GM18499 (cell line): ENCODE results near the gene MCM9.
"Not testable (repeated sequence)": the region's sequence is repeated elsewhere in the genome, so short reads cannot be mapped to it uniquely, and the experiment has no call there.

ENCODE experiments used
- ATAC-seq: cut with Tn5 transposase; IDR thresholded peaks from one replicate; pipeline ENCODE4 v1.9.1; 2021; ENCODE audit warnings: moderate number of reproducible peaks; ENCODE audit not compliant: insufficient read depth, unreplicated experiment

The MCM9 gene

GRCh38 chr6:118776607-118777549 lies 158.1 kb downstream of the MCM9 start:
- peak; percentile 75 for ATAC-seq

DNA sequence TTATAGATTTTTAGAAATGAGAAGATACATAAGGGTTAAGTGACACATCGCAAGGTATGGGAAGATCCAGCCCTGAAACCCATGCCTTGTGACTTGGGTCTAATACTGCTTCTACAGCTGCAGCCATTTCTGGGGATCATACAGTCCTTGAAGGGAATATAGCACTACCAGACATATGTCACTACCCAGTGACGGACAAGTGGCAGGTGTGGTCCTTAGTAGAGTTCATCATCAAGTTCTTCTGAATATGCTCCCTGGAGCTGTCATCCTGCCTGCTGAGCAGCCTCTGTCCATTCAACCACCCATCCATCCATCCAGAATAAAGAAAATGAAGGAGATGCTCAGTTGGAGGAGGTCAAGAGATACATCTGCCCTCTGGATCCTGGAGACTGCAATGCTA lies 159.6 kb downstream of the MCM9 start:
- no peak for ATAC-seq

GRCh38 chr6:118774581-118774980 lies 160.4 kb downstream of the MCM9 start:
- no peak for ATAC-seq

- no peak for ATAC-seq
These were observed 162.1 kb downstream of the MCM9 start for GRCh38 chr6:118772886-118773285.

- ATAC-seq = no peak
These were observed 163.7 kb downstream of the MCM9 start for GRCh38 chr6:118771253-118771652.

GRCh38 chr6:118770835-118771234 lies 164.1 kb downstream of the MCM9 start:
- ATAC-seq = no peak

GRCh38 chr6:118770112-118770788 lies 164.7 kb downstream of the MCM9 start:
- no peak for ATAC-seq

- no peak for ATAC-seq
These were observed 166.0 kb downstream of the MCM9 start for GRCh38 chr6:118768904-118769325.

GRCh38 chr6:118768441-118768840 lies 166.5 kb downstream of the MCM9 start:
- ATAC-seq = no peak

DNA sequence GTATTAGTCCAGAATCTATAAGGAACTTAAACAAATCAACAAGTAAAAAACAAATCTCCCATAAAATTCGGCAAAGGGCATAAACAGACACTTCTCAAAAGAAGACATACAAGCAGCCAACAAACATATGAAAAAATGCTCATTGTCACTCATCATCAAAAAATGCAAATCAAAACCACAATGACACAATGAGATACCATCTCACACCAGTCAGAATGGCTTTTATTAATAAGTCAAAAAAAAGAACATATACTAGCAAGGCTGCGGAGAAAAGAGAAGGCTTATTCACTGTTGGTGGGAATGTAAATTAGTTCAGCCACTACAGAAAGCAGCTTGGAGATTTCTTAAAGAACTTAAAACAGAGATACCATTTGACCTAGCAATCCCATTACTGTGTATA lies 169.6 kb downstream of the MCM9 start:
- not testable (repeated sequence) for ATAC-seq

- no peak for ATAC-seq
These were observed 170.2 kb downstream of the MCM9 start for GRCh38 chr6:118764766-118765165.
